ENCODE measurements around the gene LCOR. TPM values are rescaled to one million over a fixed set of nuclear protein-coding genes. Genes with fewer than 3 reads are reported as not detected.
A peak's percentile ranks its signal among the peaks of the same experiment; 100 is the strongest.

Gene LCOR
- total and polyA plus RNA-seq, 2 experiments from 2014 or later = 13.7 to 22.2 TPM

GRCh38 chr10:96828609-96829008 lies 3.5 kb upstream of the LCOR start:
- H3K4me1 ChIP-seq (ENCODE audit: low read depth) = peaks cover 4% of the 10 kb centered on the region
- no peak overlapping the region for H3K27ac ChIP-seq
- H3K4me3 ChIP-seq = no peak overlapping the region
- no peak for DNase-seq (ENCODE audit: low read depth in 1 of 2, low spot score in 1 of 2)
- no peaks in the 10 kb centered on the region for H3K27me3 ChIP-seq
- no peaks in the 10 kb centered on the region for H3K9me3 ChIP-seq (ENCODE audit: low read depth)
- no peaks in the 10 kb centered on the region for H3K36me3 ChIP-seq
- no peak for TF ChIP-seq CTCF (IDR thresholded peaks at IDR 0.05; ENCODE audit: low read depth, low read length)

GRCh38 chr10:96829029-96829773 lies 2.9 kb upstream of the LCOR start:
- TF ChIP-seq CTCF (IDR thresholded peaks at IDR 0.05; ENCODE audit: low read depth, low read length) = no peak
- no peak overlapping the region for H3K27ac ChIP-seq
- peaks cover 4% of the 10 kb centered on the region for H3K4me1 ChIP-seq (ENCODE audit: low read depth)
- no peaks in the 10 kb centered on the region for H3K27me3 ChIP-seq
- no peaks in the 10 kb centered on the region for H3K36me3 ChIP-seq
- DNase-seq (ENCODE audit: low read depth in 1 of 2, low spot score in 1 of 2) = no peak
- H3K4me3 ChIP-seq = no peak overlapping the region
- H3K9me3 ChIP-seq (ENCODE audit: low read depth) = no peaks in the 10 kb centered on the region

- no peaks in the 10 kb centered on the region for H3K9me3 ChIP-seq (ENCODE audit: low read depth)
- peak; percentile 82 for TF ChIP-seq CTCF (IDR thresholded peaks at IDR 0.05; ENCODE audit: low read depth, low read length)
- H3K36me3 ChIP-seq = no peaks in the 10 kb centered on the region
- H3K27me3 ChIP-seq = no peaks in the 10 kb centered on the region
- DNase-seq (ENCODE audit: low read depth in 1 of 2, low spot score in 1 of 2) = peak; percentile 68 to 72
- H3K4me1 ChIP-seq (ENCODE audit: low read depth) = peaks cover 14% of the 10 kb centered on the region
- no peak overlapping the region for H3K4me3 ChIP-seq
- H3K27ac ChIP-seq = peak overlapping the region; percentile 95
Measured at GRCh38 chr10:96830511-96831199, 1.4 kb upstream of the LCOR start.

GRCh38 chr10:96831200-96831866 lies 765 bp upstream of the LCOR start:
- Histone ChIP-seq H3K36me3 (no peaks in the 10 kb centered on the region), H3K4me3 (peak overlapping the region; percentile 48), H3K9me3 (ENCODE audit: low read depth) (no peaks in the 10 kb centered on the region), H3K27ac (peak overlapping the region; percentile 95), H3K4me1 (ENCODE audit: low read depth) (peaks cover 20% of the 10 kb centered on the region), H3K27me3 (no peaks in the 10 kb centered on the region)
- DNase-seq (ENCODE audit: low read depth in 1 of 2, low spot score in 1 of 2) = no peak
- TF ChIP-seq CTCF (IDR thresholded peaks at IDR 0.05; ENCODE audit: low read depth, low read length) = no peak

DNA sequence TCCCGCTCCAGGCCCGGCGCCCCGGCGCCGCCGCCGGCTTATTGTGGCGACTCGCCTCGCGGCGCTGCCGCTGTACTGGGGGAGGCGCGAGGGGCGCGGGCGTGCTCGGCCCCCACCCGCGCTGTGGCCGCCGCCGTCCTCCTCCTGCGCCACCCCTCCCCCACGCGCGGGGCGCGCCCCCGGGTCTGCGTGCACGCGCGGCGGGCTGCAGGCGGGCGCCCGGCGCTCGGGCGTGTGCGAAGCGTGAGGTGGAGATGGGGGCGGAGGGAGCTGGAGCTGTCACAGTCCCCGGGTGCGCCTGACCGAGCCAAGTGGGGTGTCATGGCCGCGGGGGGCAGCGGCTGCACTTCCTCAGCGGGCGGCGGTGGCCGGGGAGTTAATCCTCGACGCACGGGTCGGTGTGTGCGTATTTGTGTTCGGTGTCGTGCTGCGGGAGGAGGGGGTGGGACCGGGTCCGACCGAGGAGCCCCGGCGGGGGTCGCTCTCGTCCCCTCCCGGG lies 672 bp downstream of the LCOR start:
- Histone ChIP-seq H3K27me3 (no peaks in the 10 kb centered on the region), H3K4me1 (ENCODE audit: low read depth) (peaks cover 21% of the 10 kb centered on the region), H3K27ac (peak overlapping the region; percentile 95), H3K36me3 (no peaks in the 10 kb centered on the region), H3K9me3 (ENCODE audit: low read depth) (no peaks in the 10 kb centered on the region), H3K4me3 (peak overlapping the region; percentile 85)
- DNase-seq (ENCODE audit: low read depth in 1 of 2, low spot score in 1 of 2) = peak; percentile 77 to 90
- TF ChIP-seq CTCF (IDR thresholded peaks at IDR 0.05; ENCODE audit: low read depth, low read length) = no peak

All from cardiac muscle cell (in vitro differentiated cells and primary cell).